DMS79 treated with DMSO at 0.1 percent for 48 hours (cell line): ENCODE data around the gene FMO5.
"Not testable (repeated sequence)": the region's sequence is repeated elsewhere in the genome, so short reads cannot be mapped to it uniquely, and the experiment has no call there.

Experiments
- DNase-seq: peaks from one replicate; lab custom pipeline; 2025; lab: John Stamatoyannopoulos, UW

The FMO5 gene

DNA sequence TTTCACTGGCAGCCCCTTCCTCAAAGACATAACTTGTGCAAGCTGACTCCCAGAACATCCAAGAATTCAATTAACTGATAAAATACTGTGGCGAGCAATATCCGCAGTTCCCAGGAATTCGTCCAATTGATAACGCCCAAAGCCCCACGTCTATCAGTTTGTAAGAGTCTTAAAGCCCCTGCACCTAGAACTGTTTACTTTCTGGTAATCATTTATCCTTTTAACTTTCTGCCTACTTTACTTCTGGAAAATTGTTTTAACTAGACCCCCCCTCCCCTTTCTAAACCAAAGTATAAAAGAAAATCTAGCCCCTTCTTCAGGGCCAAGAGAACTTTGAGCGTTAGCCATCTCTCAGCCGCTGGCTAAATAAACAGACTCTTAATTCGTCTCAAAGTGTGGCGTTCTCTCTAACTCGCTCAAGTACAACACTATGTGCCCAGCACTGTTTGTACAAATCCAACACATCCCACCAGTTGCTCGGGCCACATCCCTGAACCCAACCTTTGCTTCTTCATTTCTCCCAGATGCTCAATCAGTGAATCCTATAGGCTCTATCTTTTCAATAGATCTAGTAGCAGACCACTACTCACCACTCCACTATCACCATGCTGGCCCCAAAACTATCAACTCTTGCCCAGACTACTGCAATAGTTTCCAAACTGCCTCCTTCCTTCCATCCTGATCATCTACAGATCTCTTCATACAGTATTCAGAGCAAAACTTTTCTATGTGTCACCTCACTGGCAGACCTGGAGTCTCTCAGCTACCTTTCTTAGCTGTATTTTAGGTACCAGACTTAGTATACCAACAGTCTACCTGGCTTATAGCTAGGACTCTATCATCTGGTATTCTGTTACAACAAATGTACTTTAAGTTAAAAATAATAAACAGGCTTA, 14.0 kb upstream of the FMO5 start:
- DNase-seq, result no peak

DNA sequence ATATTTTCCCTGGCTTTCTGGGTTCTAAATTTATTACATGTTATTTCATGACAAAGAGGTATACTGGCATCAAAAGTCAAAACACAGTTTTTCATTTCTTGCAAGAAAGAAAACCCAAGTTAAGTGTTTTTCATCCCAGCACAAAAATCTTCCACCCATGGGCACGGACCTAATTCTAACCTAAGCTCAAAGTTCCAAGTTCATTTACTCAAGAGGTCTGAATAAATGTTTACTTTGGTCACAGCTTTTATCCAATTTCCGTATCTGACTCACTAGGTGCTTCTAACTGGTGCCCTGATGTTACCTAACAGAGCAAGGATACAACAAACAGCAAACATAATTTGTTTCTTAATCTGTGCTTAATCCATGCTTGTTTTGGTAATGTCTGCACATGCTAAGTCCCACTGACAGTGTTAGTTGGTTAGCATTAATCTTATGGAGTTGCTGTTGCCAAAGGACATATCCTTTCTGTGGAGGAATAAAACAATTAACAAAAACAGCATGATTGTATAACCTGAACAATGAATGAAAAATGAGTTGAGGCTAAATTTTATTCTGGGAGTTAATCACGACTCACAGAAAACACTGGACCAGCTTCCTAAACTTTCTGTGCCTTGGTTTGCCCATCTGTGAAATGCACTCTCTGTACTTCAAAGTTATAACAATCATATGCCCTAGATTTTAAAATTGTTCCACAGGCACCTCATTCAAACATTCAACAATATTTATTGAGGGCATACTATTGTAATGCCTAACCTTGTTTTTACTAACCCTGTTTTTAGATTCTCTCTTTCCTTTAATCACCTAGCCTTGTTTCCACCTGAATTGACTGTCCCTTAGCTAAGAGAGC, 13.1 kb upstream of the FMO5 start:
- no peak for DNase-seq

DNA sequence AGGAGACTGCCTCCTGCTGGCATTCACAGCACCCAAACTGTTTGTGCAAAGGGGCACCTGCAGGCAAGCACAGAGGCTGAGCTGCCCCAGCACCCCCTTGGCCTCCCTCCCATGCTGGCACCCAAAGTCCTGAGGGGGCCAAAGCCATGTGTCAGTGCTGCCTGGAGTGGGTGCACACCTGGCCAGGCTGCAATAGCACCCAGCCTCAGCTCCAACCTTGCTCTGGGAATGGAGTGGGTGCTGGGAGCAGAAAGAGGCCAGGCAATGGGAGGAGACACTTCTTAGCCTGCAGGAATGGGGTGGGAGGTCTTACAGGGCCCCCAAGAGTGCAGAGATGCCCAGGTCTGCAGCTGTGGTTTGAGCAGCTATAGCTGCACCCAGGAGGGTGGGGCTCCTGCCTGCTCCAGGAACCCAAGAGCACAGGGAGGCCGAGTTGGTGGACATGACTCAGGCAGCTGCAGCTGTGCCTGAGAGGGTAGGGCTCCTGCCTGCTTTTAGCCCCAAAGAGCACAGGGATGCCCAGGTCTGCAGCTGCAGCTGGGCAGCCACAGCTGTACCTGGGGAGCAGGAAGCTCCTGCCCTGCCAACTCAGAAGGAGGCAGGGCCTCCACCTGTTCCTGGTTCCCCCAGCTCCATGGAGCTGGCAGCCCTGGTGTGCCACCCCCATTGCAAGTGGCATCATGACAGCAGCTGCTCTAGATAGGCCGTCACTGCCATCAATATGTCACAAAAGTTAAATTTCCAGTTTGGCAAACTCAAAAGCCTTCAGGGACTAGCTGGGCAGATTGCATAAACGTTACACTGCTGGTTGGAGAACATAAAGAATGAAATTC, 12.0 kb upstream of the FMO5 start:
- no peak for DNase-seq

DNA sequence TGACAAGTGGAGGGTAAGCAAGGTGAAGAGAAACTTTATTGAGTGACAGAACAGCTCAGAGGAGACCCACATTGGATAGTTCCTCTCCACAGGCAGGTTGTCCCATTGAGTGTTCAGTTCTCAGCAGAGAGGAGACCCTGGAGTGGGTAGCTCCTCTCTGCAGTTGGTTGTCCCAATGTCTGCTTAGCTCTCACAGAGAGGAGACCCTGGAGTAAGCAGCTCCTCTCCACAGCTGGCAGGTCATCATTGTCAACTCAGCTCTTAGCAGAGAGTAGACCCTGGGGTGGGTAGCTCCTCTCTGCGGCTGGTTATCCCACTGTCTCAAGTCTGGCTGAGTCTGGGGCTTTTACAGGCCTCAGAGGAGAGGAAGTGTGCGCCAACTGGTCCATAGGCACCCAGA, 11.3 kb upstream of the FMO5 start:
- DNase-seq, result no peak

DNA sequence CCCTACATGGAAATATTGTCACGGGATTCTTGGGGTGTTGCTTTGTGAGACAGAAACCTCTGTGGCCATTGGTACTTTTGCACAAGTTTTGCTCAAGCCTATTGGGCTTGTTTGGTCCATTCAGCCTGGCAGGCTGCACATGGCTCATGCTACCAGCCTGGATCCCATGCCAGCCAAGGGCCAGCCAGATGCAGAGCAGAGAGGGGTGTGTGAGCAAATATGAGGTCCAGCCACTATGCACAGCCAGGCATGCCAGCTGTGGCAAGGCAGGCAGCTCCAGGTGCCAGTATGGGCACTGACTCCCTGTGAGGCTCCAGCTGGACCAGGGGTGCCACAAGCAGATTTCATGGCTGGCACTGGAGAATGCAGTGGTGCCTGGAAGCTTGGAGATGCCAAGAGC, 10.7 kb upstream of the FMO5 start:
- DNase-seq, result no peak

DNA sequence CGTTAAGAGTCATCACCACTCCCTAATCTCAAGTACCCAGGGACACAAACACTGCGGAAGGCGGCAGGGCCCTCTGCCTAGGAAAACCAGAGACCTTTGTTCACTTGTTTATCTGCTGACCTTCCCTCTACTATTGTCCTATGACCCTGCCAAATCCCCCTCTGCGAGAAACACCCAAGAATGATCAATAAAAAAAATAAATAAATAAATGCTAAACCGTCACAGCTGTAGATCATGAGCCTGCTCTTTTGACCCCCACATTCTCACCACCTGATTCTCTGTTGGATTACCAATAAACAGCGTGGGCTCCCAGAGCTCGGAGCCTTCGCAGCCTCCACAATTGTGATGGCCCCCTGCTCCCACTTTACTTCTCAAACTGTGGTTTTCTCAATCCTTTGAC, 8.8 kb upstream of the FMO5 start:
- DNase-seq, result not testable (repeated sequence)

DNA sequence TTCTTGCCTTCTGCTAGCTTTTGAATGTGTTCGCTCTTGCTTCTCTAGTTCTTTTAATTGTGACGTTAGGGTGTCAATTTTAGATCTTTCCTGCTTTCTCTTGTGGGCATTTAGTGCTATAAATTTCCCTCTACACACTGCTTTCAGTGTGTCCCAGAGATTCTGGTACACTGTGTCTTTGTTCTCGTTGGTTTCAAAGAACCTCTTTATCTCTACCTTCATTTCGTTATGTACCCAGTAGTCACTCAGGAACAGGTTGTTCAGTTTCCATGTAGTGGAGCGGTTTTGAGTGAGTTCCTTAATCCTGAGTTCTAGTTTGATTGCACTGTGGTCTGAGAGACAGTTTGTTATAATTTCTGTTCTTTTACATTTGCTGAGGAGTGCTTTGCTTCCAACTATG, 5.9 kb upstream of the FMO5 start:
- DNase-seq, result not testable (repeated sequence)

DNA sequence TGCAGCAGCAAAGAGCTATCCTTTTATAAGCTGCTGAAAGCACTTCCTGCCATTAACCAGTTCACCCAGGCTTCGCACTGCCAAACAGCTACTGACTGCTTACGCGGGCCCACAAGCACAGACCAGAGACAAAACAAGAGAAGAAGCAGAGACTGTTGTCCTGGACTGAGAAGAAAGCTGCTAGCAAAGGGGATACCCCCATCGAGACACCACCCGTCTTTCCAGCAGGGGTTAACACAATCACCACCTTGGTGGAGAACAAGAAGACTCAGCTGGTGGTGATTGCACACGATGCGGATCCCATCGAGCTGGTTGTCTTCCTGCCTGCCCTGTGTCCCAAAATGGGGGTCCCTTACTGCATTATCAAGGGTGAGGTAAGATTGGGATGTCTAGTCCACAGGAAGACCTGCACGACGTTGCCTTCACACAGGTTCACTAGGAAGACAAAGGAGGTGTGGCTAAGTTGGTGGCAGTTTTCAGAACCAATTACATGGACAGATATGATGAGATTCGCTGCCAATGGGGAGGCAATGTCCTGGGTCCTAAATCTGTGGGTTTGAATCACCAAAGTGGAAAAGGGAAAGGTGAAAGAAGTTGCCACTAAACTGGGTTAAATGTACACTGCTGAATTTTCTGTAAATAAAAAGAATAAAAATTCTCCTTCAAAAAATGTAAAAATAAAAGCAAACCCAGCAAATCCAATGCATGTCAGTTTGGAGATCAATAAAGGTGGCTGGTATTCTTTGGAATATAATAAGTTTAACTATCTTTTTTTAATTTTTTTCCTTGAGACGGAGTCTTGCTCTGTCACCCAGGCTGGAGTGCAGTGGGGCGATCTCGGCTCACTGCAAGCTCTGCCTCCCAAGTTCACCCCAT, 1.2 kb downstream of the FMO5 start:
- no peak for DNase-seq

DNA sequence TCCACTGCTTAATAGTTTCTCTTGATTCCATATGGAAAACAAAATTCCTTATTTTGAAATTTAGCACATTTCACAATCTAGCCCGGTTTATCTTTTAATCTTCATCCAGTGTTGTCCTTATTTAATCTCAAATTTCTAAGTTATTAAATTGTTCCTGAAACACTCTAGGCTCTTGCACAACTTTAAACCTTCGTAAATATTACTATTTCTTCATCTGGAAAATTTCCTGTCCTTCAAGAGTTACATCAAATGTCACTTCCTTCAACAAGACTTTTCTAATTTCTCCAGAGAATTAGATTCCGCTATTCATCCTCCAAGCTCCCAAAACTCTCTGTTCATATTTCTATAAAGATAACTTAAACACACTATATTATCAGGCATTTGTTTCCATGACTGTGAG, 6.5 kb downstream of the FMO5 start:
- DNase-seq, result no peak

DNA sequence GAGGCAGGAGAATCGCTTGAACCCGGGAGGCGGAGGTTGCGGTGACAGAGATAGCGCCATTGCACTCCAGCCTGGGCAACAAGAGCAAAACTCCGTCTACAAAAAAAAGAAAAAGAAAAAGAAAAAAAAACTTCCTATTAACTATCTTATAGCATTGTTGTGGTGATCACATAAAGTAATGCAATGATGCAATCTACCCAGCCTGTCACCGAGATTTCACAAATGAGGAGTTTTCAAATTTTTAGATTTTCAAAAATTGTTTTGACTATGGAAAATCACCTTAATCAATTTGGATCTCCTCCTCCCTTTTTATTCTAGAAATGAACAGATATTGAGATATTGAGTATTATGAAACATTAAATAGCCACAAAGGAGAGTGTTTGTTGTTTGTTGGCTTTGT, 8.0 kb downstream of the FMO5 start:
- DNase-seq, result no peak

DNA sequence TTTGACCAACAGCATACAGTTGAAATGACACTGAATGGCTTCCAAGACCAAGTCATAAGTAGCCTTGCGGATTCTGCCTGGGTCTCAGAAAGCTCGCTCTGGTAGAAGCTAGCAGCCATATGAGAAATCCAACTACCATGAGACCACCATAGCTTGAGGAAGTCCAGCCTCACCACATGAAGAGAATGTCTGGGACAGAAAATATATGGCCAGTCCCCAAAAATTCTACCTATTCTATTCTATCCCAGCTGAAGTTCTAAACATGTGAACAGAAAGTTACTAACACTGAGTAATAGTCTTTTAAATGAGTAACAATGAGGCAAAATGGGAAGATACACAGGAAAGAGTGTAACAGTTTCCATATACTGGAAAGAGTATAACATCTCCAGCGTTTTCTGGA, 9.0 kb downstream of the FMO5 start:
- DNase-seq, result no peak

DNA sequence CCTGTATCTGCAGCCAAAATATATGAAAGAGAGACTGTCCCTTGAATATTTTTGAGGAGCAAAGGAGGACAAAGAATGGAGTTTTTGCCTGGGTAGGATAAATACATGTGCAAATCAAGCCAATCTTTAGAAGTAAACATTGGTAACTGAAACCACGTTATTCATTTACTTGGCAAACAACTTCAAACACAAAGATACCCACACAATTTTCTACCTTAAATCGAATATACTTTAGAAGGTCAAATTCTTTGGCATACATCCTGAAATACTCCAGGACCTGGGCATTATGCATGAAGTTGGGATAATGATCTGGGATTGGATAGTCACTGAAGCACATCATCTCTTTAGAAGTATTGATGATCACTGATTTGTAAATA, 9.6 kb downstream of the FMO5 start:
- no peak for DNase-seq

DNA sequence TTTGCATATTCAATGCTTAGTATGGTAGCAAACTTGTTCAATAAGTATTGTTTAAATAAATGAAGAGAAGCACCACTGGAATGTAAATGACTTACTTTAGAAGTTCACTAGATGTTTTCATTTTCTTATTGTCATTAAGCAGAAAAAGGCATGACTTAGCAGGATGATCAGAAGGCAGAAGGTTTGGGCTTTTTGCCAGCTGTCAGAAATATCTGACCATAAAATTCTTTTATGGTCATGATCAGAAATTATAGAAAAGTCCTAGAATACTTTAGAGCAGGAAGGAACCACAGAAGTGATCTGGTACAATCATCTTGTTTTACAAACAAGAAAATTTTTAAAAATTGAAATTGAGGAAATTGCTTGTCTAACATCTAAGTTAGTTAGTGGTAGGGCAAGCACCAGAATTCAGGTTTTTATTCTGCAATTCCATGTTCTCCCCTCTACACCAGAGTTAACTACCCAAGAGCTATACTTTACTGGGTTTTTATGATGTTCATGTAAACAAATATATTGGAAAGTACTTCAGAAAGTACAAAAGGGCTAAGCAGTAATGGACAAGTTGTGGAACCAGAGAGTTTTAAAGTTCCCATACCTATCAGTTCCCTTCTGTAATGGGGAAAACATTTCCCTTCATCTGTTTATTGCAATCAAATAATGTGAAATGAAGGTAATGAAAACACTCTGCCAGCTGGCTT, 10.1 kb downstream of the FMO5 start:
- DNase-seq, result no peak

DNA sequence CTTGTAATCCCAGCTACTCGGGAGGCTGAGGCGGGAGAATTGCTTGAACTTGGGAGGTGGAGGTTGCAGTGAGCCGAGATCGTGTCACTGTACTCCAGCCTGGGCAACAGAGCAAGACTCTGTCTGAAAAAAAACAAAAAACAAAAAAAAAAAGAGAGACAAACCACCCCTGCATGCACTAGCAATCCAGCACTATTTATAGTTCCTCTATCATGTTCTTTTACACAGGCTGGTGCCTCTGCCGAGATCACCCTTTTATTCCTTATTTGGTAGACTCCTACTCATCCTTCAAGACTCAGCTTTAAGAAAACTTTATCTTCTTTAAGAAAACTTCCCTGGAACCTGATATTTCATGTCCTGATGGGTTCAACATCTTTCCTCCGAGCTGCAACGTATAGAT, 10.8 kb downstream of the FMO5 start:
- DNase-seq, result no peak

DNA sequence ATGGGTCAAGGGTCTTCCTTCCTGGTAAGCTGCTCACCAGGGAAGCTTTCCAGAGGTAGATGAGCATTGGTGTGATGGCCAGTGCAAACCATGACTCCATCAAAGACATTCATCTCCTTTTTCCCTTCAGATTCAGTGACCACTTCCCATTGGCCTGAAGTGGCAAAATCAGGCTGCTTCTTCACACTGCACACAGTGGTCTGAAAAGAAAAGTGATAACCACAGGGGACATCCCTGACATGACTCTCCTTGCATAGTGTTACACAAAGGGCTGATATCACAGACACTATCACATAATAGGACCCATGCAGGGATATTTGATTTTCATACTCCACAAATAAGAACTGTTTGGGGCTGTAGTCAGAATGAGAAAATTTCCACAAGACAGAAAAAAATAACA, 11.9 kb downstream of the FMO5 start:
- no peak for DNase-seq

DNA sequence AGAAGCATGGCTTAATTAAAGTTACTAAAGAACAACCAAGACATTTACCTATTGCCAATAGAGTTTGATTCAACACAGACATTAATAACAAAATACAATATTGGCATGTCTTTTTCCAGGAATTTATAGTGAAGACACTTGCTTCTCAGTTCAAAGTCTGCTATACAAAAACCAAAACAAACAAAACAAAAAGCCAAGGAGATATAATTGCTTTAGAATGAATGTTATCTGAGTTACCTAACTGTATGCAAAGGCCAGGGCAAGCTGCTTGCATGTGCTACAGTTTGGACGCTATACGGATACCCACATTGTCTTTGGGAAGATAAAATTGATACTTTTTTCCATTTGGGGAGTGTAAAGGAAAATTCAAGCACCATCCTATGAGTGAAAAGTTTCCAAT, 13.6 kb downstream of the FMO5 start:
- no peak for DNase-seq

DNA sequence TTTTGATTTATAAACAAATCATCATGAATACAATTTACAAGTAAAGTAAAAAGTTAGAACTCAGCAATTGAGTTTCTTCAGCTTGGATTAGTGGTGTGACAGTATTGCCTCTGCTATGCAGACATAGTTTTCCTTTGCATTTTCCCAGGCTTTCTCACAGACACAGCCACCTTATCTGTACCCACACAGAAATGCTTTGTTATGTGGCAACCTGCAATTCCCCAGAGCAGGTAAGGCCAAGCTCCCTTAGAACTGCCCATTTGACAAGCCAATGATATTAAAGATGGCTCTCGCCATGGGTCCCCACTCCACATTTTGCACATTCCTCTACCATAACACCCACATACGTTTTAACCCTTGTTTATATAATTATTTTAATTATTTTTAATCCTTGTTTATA, 14.2 kb downstream of the FMO5 start:
- DNase-seq, result no peak

DNA sequence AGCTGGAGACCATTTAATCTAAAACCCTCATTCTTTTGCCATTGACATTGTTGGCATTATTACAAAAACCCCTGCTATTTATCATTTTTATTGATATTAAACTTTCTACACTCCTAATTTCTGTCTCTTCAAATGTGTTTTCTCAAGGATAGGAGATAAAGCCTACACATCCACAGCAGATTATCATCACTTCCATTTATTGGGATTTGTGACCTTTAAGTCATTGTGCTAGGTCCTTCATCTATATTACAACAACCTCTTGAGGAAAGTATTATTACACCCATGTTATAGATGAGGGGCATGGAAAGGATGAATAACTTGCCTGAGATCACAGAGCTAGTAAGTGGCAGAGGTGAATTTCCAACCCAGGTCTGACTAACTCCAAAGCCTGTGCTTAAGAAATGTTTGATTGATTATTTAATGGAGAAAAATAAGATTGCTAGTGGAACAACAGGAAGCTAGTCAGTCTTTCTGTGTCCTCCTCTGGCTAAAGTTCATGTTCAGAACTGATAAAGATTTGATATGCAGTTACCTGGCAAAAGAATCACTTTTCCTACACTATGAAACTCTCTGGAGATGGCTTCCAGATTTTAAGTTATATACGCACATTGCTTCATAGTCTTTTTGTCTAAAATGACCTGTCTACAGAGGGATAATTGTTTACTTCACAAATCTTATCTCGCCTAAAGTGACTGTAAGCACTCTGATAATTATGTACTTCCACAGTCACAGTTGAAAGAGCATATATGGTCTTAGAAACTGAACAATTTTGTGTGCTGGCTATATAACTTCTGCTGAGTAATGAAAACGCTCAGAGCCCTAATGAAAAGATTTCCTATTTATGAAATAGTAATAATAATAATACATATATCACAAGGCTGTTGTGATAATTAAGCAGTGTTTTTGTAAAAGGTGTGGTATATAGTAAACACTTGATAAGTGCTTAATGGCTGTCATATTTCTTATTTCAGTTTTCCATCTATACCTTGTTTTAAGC, 15.0 kb downstream of the FMO5 start:
- no peak for DNase-seq

DNA sequence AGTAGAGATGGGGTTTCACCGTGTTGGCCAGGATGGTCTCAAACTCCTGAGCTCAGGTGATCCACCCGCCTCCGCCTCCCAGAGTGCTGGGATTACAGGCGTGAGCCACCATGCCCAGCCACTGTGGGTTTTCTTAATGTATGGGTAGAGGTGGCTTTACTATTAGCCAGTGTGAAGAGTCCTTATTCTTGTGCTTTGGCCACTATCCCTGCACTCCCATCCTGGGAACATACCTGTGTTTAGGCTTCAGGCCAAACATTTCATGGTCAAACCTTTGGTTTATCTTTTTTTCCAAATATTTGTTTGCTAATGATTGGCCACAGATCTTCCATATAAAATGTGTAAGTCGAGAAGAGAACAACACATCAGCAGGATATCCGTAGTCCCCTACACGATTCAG, 16.5 kb downstream of the FMO5 start:
- DNase-seq, result no peak

DNA sequence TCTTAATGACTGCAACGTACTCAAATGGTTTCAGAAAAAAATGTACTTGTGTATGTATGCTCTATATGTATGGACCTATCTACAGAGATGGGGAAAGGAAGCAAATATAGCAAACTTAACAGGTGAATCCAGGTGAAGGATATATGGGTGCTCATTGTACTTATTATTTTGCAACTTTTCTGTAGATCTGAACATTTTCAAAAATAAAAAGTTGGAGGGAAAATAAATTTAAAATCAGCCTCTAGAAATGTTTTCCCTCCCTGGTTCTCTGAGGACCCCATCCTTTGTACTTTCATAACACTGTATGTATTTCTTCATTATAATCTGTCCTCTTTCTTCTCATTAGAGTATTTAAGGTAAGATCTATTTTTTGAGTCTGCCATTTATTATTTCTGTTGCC, 17.9 kb downstream of the FMO5 start:
- no peak for DNase-seq
